SK-N-SH (cell line): ENCODE results near the gene CYSTM1. TPM values are rescaled to one million over a fixed set of nuclear protein-coding genes. Genes with fewer than 3 reads are reported as not detected.

ENCODE experiments used
- CTCF ChIA-PET: fragments of 300-600, 350-600 bp; formaldehyde crosslinking; extraction: SDS; loops from one replicate; lab custom pipeline; 2021; lab: Yijun Ruan, JAX
- POLR2A ChIA-PET: fragments of 350-600 bp; sonication (Branson Sonifier 250); formaldehyde crosslinking; extraction: SDS; loops from one replicate; lab custom pipeline; 2020; ENCODE audit warnings: antibody characterized with exemption, inconsistent platforms; lab: Yijun Ruan, JAX
- DNase-seq: peaks from one replicate; pipeline ENCODE4 v3.0.0; 2012
- H2AFZ ChIP-seq: fragments of 200-600 bp; sonication (generic); 2 replicates; pipeline ENCODE4 v1.8.1; 2016; ENCODE audit warnings: antibody characterized with exemption, mild to moderate bottlenecking, low read depth
- H3F3A ChIP-seq: fragments of 200-600 bp; sonication (generic); replicated peaks from 2 replicates; pipeline ENCODE3; 2016; ENCODE audit warnings: antibody characterized with exemption, mild to moderate bottlenecking; ENCODE audit not compliant: insufficient read depth
- H3K27ac ChIP-seq, 2 experiments: fragments of 200-500 bp in 1 of 2; fragments of 200-600 bp in 1 of 2; sonication (Bioruptor generic) in 1 of 2; sonication (generic), shearing (Covaris generic) in 1 of 2; 2 replicates each; pipeline versions ENCODE4 v1.5.1 to v1.6.1; 2014 to 2016; ENCODE audit warnings: low read depth in 2 of 2, inconsistent platforms in 1 of 2, low read length in 1 of 2, mild to moderate bottlenecking in 1 of 2, mixed read lengths in 1 of 2
- H3K27me3 ChIP-seq: fragments of 200-600 bp; sonication (generic), shearing (Covaris generic); 2 replicates; pipeline ENCODE4 v1.6.1; 2016; ENCODE audit warnings: mixed run types; ENCODE audit not compliant: insufficient read depth
- H3K36me3 ChIP-seq, 2 experiments: fragments of 200-500 bp in 1 of 2; fragments of 200-600 bp in 1 of 2; sonication (Bioruptor generic) in 1 of 2; sonication (generic) in 1 of 2; replicated peaks in 1 of 2; 2 replicates each; pipeline versions ENCODE3 to v1.5.1; 2014 to 2016; ENCODE audit warnings: low read length in 1 of 2, mild to moderate bottlenecking in 1 of 2; ENCODE audit not compliant: insufficient read depth in 2 of 2, control insufficient read depth in 1 of 2
- H3K4me1 ChIP-seq, 2 experiments: fragments of 200-500 bp in 1 of 2; fragments of 200-600 bp in 1 of 2; sonication (Bioruptor generic) in 1 of 2; sonication (generic), shearing (Covaris generic) in 1 of 2; 2 replicates each; pipeline versions ENCODE4 v1.5.1 to v1.6.1; 2014 to 2016; ENCODE audit warnings: low read depth in 1 of 2, low read length in 1 of 2, mixed run types in 1 of 2; ENCODE audit not compliant: insufficient read depth in 2 of 2, control insufficient read depth in 1 of 2
- H3K4me2 ChIP-seq: fragments of 200-600 bp; sonication (generic), shearing (Covaris generic); 2 replicates; pipeline ENCODE4 v1.6.1; 2017; ENCODE audit warnings: mixed run types
- H3K4me3 ChIP-seq, 2 experiments: fragments of 200-500 bp in 1 of 2; fragments of 200-600 bp in 1 of 2; sonication (Bioruptor generic) in 1 of 2; sonication (generic), shearing (Covaris generic) in 1 of 2; 2 replicates each; pipeline versions ENCODE4 v1.5.1 to v1.8.1; 2014 to 2016; ENCODE audit warnings: low read depth in 2 of 2, inconsistent platforms in 1 of 2, low read length in 1 of 2, mild to moderate bottlenecking in 1 of 2, mixed read lengths in 1 of 2, moderate library complexity in 1 of 2
- H3K79me2 ChIP-seq: fragments of 200-600 bp; sonication (generic); 2 replicates; pipeline ENCODE4 v1.8.1; 2017; ENCODE audit warnings: mild to moderate bottlenecking; ENCODE audit not compliant: insufficient read depth
- H3K9ac ChIP-seq: fragments of 200-600 bp; sonication (generic); 2 replicates; pipeline ENCODE4 v1.6.1; 2017; ENCODE audit warnings: mixed run types
- H3K9me2 ChIP-seq: fragments of 200-600 bp; sonication (generic); 2 replicates; pipeline ENCODE4 v1.6.1; 2017; ENCODE audit warnings: mixed run types
- H3K9me3 ChIP-seq: fragments of 200-600 bp; sonication (generic); 2 replicates; pipeline ENCODE4 v1.6.1; 2017; ENCODE audit warnings: mixed run types, mild to moderate bottlenecking, moderate library complexity
- H4K20me1 ChIP-seq: fragments of 200-600 bp; sonication (generic); 2 replicates; pipeline ENCODE4 v1.6.1; 2017; ENCODE audit warnings: mild to moderate bottlenecking, mixed run types; ENCODE audit not compliant: insufficient read depth
- ELF1 ChIP-seq: IDR thresholded peaks from 2 replicates; pipeline ENCODE4 v1.4.0; 2012
- EZH2phosphoT487 ChIP-seq: fragments of 200-600 bp; sonication (generic); IDR thresholded peaks from 2 replicates; pipeline ENCODE4 v1.6.1; 2017; ENCODE audit warnings: low read depth, mixed run types, mild to moderate bottlenecking, antibody characterized with exemption, moderate library complexity, borderline replicate concordance
- FOSL2 ChIP-seq: IDR thresholded peaks from 2 replicates; pipeline ENCODE4 v1.4.0; 2012; ENCODE audit warnings: low read depth, mild to moderate bottlenecking, moderate library complexity, borderline replicate concordance
- FOXJ3 ChIP-seq: sonication (generic); formaldehyde crosslinking; IDR thresholded peaks from 2 replicates; pipeline ENCODE4 v1.5.1; 2020; ENCODE audit warnings: mild to moderate bottlenecking, missing genetic modification reagents
- FOXM1 ChIP-seq: IDR thresholded peaks from 2 replicates; pipeline ENCODE4 v1.4.0; 2012; ENCODE audit warnings: low read depth, mild to moderate bottlenecking
- GABPA ChIP-seq: IDR thresholded peaks from 2 replicates; pipeline ENCODE4 v1.4.0; 2012; ENCODE audit warnings: low read depth, mild to moderate bottlenecking
- GATA2 ChIP-seq: sonication (generic); formaldehyde crosslinking; IDR thresholded peaks from 2 replicates; pipeline ENCODE4 v1.5.0; 2020; ENCODE audit warnings: mild to moderate bottlenecking, missing genetic modification reagents
- MAX ChIP-seq: IDR thresholded peaks from 2 replicates; pipeline ENCODE4 v1.4.0; 2012; ENCODE audit warnings: low read depth
- MXI1 ChIP-seq: IDR thresholded peaks from 2 replicates; pipeline ENCODE4 v1.6.1; 2012; ENCODE audit warnings: mild to moderate bottlenecking, low read depth, low read length, improper control_type of control experiment
- NRF1 ChIP-seq: IDR thresholded peaks from 2 replicates; pipeline ENCODE4 v1.6.1; 2012; ENCODE audit warnings: low read depth, mild to moderate bottlenecking, low read length
- PBX3 ChIP-seq: IDR thresholded peaks from 2 replicates; pipeline ENCODE4; 2012
- POLR2AphosphoS5 ChIP-seq: IDR thresholded peaks from 2 replicates; pipeline ENCODE4 v1.6.1; 2012; ENCODE audit warnings: low read depth, low read length
- RAD21 ChIP-seq: IDR thresholded peaks from 2 replicates; pipeline ENCODE4 v1.6.1; 2012; ENCODE audit warnings: mild to moderate bottlenecking, low read length
- RCOR1 ChIP-seq: fragments of 150-350 bp; IDR thresholded peaks from 2 replicates; pipeline ENCODE4 v1.6.1; 2017; ENCODE audit warnings: antibody characterized with exemption, low read length
- RFX5 ChIP-seq: IDR thresholded peaks from 2 replicates; pipeline ENCODE4 v1.6.1; 2012; ENCODE audit warnings: mild to moderate bottlenecking, improper control_type of control experiment, low read length
- SIN3A ChIP-seq: IDR thresholded peaks from 2 replicates; pipeline ENCODE4 v1.6.1; 2012; ENCODE audit warnings: low read depth, mild to moderate bottlenecking, low read length, moderate library complexity, borderline replicate concordance
- USF1 ChIP-seq: IDR thresholded peaks from 2 replicates; pipeline ENCODE4 v1.4.0; 2012; ENCODE audit warnings: low read depth, borderline replicate concordance
- YY1 ChIP-seq: IDR thresholded peaks from 2 replicates; pipeline ENCODE4 v1.4.0; 2012; ENCODE audit warnings: low read depth, mild to moderate bottlenecking
- WGBS: methylation state at CpG from one replicate; pipeline ENCODE4 v1.1.6; 2017; ENCODE audit warnings: low lambda C conversion rate; 5-methylcytosine and 5-hydroxymethylcytosine counted together
- polyA plus RNA-seq, 3 experiments: library from polyadenylated mRNA; depleted of rRNA; stranded (reverse); fragments of >200 nt; gene quantifications; 2 replicates each; pipeline ENCODE4 v1.2.3, GENCODE V29; 2012

The CYSTM1 gene
- polyA plus RNA-seq, 1 of the 3 experiments (the other 2 are of a cell fraction), result 27.1 TPM

- Histone ChIP-seq H3K27me3 (no peaks in the 10 kb centered on the region), H3K9me2 (no peaks in the 10 kb centered on the region), H3K4me2 (no peak overlapping the region), H3K27ac (no peak overlapping the region), H3K4me1 (peaks cover 18 to 33% of the 10 kb centered on the region in 2 experiments), H3K36me3 (no peaks in the 10 kb centered on the region), H3K9ac (no peak overlapping the region), H3K79me2 (peaks cover 4% of the 10 kb centered on the region; the same call in 1 of the 2 replicates), H3K4me3 (no peak overlapping the region; a peak in 1 of 4 replicates), H2AFZ (no peak overlapping the region), H4K20me1 (no peaks in the 10 kb centered on the region), H3F3A (peaks cover 6% of the 10 kb centered on the region), H3K9me3 (no peaks in the 10 kb centered on the region)
- ChIA-PET CTCF (interaction anchor here (0.7 to 10.2 kb wide), 22 partner anchors 9 to 327 kb away, joined by 3 to 418 read pairs (median 4); partner anchors contain the start of genes CYSTM1, HBEGF and SLC4A9), POLR2A (interaction anchor here (0.8 to 3.5 kb wide), 2 partner anchors 106 to 162 kb away, joined by 4 to 13 read pairs; partner anchors contain the start of genes ANKHD1 and HBEGF)
- TF ChIP-seq POLR2AphosphoS5 (no peak), RFX5 (no peak), USF1 (no peak), ELF1 (no peak), GATA2 (no peak), RCOR1 (no peak), FOSL2 (no peak), RAD21 (no peak), SIN3A (no peak), GABPA (no peak), EZH2phosphoT487 (no peak), NRF1 (no peak), YY1 (no peak), MAX (no peak), MXI1 (no peak), FOXM1 (no peak), FOXJ3 (CRISPR knock-in tag) (no peak), PBX3 (no peak)
- 94% methylated on average over 4 of the region's 5 CpGs for WGBS
- DNase-seq, result no peak
Measured at GRCh38 chr5:140239461-140239860, 64.5 kb downstream of the CYSTM1 start.
